ENCODE results near the gene DNAAF5.
"Not testable (repeated sequence)": the region's sequence is repeated elsewhere in the genome, so short reads cannot be mapped to it uniquely, and the experiment has no call there.

DNAAF5 gene

DNA sequence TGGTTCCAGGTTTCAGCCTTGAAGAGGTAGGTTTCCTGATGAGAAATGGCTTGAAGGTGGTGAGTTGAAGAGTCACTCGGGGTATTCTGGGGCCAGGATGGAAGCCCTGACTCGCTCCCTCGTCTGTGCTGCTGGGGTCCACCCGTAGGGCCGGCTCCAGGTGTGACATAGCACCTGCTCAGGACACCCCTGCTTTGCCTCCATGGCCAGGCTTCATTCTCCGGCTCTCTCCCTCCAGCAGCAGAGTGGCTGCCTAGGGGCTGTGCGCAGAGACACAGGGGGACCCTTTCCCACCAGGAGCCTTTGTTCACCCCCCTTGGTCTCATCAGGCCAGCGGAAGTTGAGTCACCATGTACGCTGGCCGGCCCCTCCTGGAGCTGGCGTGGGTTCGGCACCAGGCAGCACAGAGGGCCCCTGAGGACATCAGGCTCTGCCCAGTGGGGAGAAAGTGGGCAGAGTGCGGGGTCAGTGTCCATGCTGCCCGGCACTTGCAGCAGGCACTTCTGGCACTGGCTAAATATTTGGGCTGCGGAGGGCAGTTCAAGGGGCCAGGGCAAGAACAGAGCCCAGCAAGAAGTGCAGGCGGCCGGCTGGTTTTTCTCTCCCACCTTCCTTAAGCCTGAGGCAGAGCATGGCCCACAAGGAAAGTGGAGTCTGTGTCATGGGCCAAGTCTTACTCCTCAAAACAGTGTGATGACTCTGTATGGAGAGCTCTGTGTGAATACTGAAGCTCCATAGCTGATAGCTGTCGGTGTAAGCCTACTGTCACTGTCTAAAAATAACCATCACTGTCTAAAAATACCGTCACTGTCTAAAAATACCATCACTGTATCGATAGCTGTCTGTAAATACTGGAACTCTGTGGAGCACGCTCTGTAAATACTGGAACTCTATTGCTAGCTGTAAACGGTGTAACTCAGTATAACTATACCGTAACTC lies 4.3 kb downstream of the DNAAF5 start:
- no peak for DNase-seq

DNA sequence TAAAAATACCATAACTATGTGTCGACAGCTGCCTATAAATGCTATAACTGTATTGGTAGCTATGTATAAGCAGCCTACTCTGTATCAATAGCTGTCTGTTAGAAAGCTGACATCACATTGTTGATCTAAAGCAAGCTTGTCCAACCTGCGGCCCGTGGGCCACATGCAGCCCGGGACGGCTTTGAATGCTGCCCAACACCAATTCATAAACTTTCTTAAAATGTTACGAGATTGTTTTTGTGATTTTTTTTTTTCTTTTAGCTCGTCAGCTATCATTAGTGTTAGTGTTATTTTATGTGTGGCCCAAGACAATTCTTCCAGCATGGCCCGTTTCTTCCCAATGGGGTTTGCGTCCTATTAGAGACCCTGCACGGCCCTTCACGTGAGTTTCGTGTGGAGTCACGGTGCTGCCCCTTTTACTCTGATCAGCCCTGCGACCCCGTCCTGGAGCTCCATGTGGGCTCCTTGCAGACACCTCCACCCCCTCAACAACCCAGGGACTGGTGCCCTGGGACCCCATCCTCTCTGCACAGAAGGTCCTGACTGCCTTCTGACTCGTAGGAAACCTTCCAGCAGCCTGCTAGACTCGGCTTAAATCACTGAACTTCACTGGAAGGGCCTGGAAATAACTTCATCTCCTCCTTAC lies 5.1 kb downstream of the DNAAF5 start:
- DNase-seq, result no peak

GRCh38 chr7:732094-732541 lies 5.6 kb downstream of the DNAAF5 start:
- no peak for DNase-seq

DNA sequence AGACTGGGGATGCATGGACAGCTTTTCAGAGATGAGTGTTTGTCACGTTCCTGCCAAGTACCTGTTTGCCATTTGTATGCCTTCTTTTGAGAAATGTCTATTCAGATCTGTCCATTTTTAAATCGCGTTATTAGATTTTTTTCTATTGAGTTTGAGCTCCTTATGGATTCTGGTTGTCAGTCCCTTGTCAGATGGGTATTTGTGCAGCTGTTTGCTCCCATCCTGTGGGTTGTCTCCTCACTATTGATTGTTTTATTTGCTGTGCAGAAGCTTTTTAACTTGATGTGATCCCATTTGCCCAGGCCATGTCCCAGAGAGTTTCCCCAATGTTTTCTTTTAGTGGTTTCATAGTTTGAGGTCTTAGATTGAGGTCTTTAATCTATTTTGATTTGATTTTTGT lies 6.1 kb downstream of the DNAAF5 start:
- DNase-seq, result no peak

DNA sequence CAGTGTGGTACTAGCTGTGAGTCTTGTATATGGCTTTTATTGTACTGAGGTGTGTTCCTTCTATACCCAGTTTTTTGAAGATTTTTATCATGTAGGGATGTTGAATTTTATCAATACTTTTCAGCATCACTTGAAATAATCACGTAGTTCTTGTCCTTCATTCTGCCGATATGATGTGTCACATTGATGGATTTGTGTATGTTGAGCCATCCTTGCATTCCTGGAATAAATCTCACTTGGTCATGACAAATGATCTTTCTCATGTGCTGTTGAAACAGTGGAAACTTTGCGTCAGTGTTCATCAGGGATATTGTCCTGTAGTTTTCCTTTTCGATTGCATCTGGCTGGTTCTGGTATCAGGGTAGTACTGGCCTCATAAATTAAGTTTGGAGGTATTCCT lies 7.7 kb downstream of the DNAAF5 start:
- DNase-seq, result no peak

DNA sequence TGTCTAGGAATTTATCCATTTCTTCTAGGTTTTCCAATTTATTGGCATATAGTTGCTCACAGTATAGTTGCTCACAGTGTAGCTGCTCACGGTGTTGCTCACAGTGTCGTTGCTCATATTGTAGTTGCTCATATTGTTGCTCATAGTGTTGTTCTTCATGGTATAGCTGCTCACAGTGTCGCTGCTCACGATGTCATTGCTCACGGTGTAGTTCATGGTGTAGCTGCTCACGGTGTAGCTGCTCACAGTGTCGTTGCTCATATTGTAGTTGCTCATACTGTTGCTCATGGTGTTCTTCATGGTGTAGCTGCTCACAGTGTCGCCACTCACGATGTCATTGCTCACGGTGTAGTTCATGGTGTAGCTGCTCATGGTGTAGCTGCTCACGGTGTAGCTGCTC lies 8.3 kb downstream of the DNAAF5 start:
- DNase-seq, result no peak

- no peak for DNase-seq
These were observed 11.7 kb downstream of the DNAAF5 start for GRCh38 chr7:738241-738640.

DNA sequence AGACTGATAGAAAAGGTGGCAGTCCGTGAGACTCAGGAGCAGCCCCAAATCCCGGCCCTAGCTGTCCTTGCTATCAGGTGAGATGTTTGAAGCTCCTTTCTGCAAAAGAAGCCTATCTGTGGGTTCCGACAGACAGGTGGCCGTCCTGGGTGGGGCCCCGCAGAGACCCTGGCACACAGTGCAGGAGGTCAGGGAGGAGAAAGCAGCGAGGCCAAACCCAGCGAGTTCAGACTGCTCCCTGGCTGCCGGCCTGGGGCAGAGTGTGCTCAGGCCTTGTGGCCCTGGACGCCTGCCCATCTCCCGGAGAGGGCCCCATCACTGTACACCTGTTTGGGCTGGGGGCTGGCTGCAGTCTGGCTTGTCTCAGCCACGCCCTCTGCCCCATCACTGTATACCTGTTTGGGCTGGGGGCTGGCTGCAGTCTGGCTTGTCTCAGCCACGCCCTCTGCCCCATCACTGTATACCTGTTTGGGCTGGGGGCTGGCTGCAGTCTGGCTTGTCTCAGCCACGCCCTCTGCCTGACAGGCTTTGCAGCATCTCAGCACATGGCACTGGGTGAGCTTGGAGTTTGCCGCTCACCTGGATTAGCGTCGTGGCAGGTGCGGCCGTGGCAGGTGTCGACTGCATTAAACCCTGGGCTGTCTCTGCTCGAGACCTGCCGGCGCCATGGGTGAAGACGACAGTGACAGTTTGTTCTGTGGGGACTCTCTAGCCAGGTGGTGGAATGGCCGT lies 12.4 kb downstream of the DNAAF5 start:
- no peak for DNase-seq

- no peak for DNase-seq
These were observed 13.0 kb downstream of the DNAAF5 start for GRCh38 chr7:739455-739982.

- DNase-seq, result no peak
These were observed 13.8 kb downstream of the DNAAF5 start for GRCh38 chr7:739983-740942.

- no peak for DNase-seq
These were observed 14.7 kb downstream of the DNAAF5 start for GRCh38 chr7:741191-741671.

DNA sequence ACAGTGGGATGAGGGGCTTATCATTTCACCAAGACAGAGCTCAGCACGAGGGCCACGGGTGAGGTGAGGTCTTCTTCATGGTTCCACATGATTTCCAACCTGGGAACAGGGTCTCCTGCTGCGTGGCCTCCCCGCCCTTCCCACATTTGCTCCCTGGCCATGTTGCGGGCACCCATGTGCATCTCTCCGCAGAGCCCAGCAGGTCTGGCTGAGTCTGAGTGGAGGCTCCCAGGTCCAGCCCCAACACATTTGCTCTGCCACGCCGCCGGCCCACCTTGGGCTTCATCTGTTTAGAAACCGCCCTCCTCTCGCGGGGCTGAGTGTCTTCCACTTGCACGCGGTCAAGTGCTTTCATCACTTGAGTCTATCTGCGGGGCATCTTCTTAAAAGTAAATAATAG lies 15.4 kb downstream of the DNAAF5 start:
- DNase-seq, result no peak

DNA sequence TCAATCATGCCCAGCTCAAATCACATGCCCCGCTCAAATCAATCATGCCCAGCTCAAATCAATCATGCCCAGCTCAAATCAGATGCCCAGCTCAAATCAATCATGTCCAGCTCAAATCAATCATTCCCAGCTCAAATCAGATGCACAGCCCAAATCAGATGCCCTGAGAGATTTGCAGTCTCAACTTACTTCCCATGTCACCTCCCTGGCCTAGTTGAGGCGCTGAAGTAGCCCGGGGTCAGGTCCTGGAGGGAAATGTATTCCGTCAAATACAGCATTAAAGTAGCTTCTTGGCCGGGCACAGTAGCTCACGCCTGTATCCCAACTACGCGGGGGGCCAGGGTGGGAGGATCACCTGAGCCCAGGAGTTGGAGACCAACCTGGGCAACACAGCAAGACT lies 16.3 kb downstream of the DNAAF5 start:
- no peak for DNase-seq

DNA sequence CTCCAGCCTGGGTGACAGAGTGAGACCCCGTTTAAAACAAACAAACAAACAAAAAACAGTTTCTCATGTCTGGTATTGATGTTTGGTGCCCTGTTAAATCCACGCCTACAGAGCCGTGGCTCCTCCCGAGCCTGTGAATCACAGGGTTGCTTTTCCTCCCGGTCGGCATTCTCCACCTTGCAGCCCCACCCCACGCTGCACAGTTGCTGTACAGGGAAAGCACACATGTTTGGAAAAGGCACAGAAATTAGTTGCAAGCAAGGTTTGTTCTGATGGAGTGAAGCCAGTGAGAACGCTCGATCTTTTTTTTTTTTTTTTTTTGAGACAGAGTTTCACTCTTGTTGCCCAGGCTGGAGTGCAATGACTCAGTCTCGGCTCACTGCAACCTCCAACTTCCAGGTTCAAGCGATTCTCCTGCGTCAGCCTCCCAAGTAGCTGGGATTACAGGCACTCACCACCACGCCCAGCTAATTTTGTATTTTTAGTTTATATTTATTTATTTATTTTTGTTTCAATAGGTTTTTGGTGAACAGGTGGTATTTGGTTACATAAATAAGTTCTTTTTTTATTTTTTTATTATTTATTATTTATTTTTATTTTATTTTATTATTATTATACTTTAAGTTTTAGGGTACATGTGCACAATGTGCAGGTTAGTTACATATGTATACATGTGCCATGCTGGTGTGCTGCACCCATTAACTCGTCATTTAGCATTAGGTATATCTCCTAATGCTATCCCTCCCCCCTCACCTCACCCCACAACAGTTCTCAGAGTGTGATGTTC lies 17.0 kb downstream of the DNAAF5 start:
- DNase-seq, result not testable (repeated sequence)

GRCh38 chr7:744128-744520 lies 17.6 kb downstream of the DNAAF5 start:
- DNase-seq, result not testable (repeated sequence)

DNA sequence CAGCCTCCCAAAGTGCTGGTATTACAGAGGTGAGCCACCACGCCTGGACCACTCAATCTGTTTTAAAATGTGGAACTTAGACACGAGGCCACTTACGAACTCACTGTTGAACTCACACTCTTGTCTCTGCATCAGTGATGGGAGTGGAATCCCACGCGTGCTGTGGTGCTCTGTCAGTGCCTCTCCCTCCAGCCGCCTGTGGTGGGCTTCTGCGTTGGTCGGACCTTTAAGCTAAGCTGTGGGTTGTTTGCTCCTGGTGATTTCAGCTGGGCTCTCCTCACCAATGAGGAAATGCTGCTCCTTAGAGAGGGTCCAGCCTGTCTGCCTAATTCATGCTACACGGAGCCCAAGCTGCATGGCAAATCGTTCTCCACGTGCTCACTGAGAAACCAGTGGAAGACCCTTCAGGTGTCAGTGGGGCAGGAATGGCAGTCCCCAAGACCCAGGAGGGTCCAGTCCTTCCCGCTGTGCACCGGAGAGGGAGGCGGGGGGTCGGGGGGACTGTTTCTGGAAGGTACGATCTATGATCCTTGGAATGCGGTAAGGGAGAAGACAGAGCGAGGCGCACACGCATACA lies 18.4 kb downstream of the DNAAF5 start:
- no peak for DNase-seq

GRCh38 chr7:745431-746154 lies 19.1 kb downstream of the DNAAF5 start:
- DNase-seq, result no peak

DNA sequence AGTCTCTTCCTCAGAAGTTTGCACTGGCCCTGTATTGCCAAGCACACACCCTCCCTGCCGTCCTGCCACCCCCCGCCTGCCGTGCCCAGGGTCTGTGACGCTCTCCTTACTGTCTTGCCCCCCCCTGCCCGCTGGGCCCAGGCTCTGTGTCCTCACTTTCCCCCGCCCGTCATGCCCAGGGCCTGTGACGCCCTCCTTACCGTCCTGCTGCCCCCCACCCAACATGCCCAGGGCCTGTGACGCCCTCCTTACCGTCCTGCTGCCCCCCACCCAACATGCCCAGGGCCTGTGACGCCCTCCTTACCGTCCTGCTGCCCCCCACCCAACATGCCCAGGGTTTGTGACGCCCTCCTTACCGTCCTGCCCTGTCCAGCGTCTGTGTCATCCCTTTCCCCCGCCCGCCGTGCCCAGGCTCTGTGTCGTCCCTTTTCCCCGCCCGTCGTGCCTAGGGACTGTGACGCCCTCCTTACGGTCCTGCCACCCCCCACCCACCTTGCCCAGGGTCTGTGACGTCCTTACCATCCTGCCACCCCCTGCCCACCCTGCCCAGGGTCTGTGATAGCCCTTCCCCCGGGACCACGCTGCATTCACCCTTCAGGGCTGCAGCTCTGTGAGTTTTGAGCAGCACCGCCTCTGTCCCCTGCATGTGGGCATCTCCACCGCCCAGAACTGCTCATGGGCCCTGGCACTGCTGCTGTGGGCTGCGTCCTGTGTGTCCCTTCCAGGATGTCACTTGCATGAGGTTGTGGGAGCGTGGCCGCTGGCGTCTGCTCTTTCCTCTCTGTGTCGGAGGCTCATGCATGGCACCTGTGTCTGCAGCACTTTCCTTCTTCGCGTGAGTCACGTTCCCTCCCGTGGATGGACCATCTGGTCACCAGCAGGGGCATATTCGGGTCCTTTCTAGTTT lies 19.9 kb downstream of the DNAAF5 start:
- DNase-seq, result peak in 1 of 2 experiments; percentile 19

DNA sequence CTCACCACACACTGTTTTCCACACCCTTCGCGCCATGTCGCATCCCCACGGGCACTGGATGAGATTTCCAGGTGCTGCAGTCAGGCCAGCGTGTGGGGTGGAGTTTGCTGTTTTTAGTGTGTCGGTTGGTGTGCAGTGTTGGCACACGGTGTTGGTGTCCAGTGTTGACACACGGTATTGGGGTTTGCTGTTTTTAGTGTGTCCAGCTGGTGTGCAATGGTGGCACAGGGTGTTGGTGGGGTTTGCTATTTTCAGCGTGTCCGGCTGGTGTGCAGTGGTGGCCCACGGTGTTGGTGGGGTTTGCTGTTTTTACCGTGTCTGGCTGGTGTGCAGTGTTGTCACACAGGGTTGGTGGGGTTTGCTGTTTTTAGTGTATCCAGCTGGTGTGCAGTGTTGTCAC lies 20.7 kb downstream of the DNAAF5 start:
- DNase-seq, result no peak

Measured in cerebellar nuclear complex (tissue), 1 donor.